GM21825 (cell line): ENCODE results near the gene MEIOSIN.

Experiments used
- ATAC-seq: cut with Tn5 transposase; IDR thresholded peaks from one replicate; pipeline ENCODE4 v1.9.1; 2021; ENCODE audit warnings: mild to moderate bottlenecking, moderate library complexity; ENCODE audit not compliant: unreplicated experiment

Gene MEIOSIN

DNA sequence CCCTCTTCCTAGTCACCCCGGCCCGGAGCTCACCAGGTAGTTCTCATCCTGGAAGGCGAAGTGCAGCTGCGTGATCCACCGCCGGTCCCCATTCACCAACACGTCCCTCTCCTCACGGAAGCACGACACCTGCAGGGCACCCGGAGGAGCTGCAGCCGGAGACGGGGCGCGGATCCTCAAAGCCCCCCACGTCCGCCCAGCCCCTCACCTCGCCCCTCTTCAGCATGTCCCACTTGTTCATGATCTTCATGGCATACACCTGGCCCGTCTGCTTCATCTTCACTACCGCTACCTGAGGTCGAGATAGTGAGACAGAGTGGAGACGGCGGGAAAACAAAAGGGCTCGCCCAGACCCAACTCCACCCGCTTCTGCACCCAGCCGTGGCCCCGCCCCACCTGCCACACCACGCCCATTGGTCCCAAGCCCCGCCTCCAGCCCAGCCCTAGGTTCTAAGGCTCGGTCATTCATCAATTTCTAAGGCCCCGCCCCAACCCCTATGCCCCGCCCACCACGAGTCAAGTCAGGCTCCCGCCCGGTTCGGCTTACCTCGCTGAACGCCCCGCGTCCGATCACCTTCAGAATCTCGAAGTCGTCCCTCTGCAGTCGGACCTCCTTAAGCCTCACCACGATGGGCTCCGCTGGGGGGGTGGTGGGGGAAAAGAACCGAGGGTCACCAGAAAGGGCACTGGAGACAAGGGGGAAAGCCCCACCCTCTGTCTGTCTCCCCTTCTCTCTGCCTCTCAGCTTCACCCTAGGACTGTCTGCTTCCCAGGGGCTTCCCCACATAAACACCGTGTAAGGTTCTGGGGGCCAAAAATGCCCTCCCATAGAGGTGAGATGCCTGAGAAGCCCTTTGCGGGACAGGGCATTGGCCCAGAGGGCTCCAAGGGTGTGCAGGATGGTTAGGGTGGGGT is 46.2 kb downstream of the MEIOSIN start:
- ATAC-seq = peak; percentile 83

DNA sequence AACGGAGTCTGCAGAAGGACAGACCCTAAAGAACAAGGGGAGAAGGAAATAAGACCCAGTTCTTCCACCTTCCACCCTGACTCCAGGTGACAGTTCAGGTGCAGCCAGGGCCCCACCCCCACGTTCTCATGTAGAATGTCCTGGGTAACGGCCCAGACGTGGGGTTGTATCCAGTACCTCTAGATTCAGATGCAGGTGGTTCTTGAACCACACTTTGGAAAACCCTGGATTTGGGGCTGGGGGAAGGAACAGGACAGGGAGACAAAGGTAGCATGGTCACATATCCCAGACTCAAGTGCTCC is 46.9 kb downstream of the MEIOSIN start:
- no peak for ATAC-seq

DNA sequence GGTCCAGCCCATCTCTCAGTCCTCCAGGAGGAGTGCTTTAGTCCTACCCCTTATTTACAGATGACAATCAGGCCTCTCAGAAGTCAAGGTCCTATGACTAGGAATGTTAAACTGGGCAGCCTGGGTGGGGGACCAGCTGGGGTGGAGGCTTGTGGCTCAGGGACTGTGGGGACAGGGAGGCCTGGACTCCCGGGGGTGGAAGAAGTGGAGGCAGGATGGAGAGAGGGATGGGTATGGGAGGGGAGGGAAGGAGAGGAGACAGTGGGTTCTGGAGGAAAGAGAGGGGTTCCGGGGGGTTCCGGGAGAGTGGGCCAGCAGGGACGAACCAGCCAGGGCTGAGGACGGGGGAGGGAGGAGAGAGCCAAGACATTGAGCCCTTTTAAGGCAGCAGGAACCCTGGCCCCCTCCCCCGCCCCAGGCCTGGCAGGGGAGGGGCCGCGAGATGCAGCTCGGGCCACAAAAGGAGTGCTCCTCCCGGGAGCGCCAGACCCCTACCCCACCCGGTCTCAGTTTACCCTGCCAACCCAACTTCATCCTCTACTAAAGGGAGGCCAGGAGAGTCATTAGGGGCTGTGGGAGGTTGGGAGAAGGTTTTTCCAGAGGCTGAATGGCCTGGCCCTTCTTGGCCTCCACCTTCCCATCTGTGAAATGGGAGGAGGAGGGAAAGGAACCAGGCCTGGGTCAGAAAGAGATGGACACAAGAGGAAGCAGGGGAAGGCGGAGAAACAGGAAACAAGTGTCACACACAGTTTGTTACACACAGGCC is 47.4 kb downstream of the MEIOSIN start:
- ATAC-seq = no peak

DNA sequence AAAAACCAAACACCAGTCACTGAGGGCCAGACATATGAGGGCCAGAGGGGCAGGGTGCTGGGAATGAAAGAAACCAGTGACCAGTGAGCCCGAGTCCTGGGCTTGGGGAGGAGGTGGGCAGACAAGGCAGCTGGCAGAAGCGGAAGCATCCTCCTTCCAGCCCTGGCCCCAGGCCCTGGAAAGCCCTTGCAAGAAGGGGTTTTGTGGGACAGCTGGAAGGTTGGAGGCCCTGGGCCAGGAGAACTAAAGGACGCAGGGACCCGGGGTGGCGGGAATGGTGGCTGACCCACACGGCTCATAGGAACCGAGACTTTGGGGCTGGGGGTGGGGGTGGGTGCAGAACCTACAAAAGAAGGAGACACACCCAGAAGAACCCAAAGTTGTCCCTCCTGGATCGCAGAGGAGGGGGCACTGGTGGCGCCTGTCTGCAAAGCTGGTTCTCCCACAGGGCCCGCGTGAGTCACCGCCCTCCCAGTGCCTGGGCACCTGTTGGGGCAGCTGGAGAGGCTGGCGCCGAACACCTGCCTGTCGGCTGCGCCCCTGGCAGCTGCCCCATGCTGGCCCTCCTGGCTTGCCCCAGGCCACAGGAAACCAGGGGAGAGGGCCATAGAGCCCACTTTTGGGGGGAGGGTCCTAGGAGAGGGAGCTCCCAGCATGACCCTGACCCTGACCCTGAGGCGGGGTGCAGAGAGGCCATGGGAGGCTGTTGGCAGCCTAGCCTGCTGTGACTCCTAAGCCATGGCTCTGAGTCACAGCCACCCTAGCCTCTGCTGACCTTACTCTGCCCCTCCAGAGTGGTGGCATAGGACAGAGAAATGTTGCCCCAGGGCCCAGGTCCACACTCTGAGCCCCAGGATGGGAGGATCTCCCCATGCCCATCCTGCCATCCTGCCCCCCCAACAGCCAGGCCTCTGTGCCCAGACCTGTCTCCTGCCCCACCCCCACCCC is 48.2 kb downstream of the MEIOSIN start:
- no peak for ATAC-seq

DNA sequence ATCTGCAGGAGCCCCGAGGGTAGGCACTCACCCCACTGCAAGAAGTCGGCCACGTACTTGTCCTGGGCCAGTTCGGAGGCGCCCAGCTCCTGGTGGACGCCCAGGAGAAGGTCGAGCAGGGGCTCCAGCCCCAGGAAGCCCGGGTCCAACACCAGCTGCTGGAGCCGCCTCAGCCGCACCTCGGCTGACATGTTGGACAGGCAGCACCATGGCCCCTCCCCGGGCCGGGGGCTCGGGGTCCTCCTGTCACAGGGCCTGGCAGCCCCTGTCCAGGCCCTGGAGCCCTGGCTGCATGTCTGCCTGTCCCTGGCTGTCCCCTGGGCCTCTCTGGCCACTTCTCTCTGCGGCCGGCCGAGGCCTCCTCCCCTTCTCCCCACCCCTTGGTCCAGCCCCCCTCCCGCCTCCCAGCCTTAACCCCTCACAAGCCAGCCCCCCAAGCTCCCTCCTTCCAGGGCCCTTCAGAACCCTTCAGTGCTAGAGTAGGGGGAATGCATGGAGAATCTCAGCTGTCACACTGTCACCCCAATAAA is 49.0 kb downstream of the MEIOSIN start, which contains the start of gene DMPK:
Gene DMPK (minus strand): TSS at position 329 of the 530 bp plus-strand sequence. CDS start 138 bp downstream, at position 191.
- ATAC-seq = no peak

DNA sequence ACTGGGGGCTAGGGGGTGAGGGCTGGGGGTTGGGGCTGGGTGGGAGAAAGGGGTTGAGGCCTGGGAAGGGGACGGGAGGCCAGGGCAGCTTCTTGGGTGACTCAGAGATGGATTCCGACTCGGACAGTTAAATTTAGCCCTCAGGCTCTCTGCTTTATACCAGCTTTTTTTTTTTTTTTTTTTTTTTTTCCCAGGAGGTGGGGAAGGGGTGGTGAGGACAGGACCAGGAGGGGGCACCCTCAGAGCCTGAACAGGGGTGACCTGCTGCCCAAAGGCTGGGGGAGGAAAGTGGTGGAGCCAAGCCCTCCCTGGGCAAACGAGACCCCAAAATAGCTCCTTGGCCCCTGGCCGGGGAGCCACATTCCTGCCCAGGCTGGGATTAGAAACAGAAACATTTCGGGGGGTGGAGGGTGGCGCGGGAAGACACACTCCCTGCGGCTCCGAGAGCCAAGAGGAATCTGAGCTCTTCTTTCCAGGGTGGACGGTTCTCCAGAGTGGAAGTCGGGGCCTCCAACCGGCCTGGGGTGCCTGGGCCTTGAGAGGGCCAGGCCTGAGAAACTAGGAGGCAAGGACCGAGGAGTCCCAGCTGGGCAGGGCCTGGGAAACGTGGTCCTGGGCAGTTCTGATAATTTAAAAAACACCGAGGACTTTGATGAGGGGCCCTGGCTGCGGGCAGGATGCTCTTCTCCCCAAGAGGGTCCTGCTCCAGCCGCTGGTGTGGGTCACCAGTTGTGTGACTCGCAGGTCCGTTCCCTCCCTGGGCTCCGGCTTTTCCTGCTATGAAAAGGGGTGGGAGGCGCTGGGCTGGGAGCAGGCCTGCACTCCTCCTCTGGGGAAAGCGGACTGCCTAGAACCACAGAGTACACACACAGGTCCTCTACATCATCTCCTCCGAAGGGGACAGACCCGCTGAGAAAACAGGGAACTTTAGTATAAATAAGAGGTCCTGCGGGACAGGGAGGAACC is 49.9 kb downstream of the MEIOSIN start:
- no peak for ATAC-seq

DNA sequence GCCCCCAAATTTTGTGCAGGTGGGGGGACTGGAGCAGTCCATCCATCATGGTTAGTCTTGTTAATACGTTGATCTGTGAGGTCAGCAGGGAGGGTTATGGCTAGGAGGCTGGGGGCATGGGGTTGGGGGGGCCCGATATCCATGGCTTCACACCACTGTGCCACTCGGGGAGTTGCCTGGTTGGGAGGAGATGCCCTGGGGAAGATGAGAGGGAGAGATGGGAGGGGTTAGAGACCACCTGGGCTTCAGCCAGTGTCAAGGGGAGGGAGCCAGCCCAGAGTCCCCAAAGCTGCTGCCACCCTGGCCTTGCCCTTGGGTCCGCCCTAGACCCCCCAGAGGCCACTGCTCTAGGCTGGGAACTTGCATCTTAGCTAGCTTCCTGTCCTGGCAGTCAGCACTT is 50.9 kb downstream of the MEIOSIN start:
- no peak for ATAC-seq

DNA sequence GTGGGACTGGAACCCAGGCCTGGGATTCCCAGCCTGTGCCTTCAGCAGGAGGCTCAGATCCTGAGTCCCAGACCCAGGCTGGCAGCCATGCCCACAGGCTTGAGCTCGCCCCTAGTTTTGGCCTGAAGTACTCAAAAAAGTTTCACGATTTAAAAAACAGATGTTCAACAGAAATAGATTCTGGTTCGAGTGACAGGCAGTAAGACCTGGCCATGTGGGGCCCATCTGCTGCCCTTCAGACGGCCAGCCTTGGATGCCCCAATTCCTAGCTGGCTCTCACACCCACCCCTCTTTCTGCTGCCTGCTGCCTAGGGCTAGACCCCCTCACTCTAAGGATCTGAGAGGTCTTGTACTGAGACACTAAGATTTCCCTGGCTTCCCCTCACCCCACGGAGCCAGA is 51.9 kb downstream of the MEIOSIN start:
- no peak for ATAC-seq

DNA sequence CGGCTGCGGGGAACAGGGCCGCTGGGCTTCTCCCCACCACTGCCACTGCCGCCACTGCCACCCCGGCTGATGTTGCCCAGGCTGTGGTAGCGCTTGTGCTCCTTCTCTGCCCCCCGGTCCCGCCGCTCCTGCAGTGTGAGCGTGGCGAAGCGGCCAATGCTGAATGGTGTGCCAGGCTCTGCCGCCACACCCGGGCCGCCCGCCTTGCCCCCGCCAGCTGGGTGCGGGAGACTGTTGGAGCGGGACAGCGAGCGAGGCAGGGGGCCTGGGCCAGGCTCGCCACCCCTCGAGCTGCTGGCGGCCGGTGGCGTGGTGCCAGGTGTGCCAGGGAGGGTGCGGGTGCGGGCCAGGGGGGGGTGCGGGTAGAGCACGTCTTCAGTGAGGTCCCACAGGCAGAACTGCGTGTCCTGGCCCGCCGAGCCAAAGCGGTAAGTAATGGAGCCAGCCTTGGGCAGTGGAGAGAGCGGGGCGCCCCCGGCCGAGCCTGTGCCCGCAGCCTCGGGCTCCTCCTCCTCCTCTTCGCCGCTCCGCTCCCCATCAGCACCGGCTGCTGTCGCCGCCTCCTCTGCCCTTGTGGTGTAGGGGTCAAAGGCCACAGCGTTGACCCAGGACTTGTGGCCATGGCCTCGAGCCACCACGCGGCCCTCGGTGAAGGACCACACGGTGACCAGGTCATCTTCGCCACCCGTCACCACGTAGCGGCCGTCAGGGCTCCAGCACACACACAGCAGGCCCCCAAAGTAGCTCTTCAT is 52.7 kb downstream of the MEIOSIN start:
- no peak for ATAC-seq

DNA sequence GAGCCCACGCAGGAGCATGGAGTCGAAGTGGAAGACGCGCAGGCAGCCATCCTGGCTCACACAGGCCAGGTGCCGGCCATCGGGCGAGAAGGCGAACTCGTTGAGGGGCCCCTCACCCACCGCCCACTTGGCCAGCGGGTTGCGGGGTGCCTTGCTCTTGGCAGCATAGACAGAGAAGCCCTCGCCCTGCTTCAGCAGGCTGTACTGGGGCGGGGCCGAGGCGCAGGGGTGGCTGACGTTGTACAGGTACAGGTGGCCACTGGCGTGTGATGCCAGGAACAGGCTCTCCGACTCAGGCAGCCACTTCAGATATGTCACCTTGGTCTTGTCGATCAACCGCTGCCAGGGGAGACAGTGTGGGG is 53.3 kb downstream of the MEIOSIN start:
- ATAC-seq = no peak

DNA sequence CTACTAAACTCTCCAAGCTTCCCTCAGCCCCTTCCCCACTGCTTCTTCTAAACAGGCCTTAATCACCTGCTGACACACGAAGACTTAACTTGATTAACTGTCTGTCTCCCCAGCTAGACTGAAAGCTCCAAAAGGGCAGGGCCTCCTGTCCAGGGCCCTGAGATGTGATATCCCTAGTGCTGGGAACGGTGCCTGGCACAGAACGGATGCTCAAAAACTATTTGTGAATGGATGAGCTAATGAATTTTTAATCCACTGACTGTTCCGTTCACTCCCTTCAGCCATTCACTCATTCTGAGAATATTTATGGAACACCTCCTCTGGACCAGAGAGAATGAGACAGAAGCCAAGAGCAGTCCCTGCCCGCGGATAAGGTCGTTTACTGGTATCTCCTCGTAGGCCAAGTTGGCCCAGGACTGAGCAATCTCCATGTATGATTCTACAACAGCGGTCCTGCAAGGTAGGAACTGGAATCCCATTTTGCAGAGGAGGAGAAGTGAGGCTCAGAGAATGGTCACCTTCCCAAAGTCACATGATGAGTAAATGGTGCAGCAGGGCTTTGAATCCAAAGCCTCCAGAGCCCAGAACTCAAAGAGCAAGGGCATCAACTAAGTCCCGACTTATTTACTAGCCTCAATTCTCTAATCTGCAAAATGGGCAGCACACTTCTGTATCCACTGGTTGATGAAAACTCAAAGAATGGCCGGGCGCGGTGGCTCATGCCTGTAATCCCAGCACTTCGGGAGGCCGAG is 56.0 kb downstream of the MEIOSIN start:
- ATAC-seq = no peak

DNA sequence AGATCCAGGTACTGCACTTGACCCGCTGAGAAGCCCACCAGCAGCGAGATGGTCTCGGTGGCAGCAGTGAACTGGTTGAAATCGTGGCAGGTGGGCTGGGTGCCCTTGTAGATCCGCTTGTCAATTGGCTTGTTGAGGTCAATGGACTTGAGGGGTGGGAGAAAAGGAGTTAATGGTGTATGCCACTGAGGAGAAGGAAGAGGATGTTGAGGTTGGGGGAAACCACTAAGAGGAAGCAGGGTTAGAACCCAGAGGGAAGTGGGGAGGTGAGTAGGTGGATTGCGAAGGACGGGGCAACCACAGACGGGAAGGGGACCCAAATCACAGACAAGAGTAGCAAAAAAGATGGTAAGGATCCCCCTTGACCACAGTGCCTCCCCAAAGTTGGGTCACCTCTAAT is 57.7 kb downstream of the MEIOSIN start:
- no peak for ATAC-seq

DNA sequence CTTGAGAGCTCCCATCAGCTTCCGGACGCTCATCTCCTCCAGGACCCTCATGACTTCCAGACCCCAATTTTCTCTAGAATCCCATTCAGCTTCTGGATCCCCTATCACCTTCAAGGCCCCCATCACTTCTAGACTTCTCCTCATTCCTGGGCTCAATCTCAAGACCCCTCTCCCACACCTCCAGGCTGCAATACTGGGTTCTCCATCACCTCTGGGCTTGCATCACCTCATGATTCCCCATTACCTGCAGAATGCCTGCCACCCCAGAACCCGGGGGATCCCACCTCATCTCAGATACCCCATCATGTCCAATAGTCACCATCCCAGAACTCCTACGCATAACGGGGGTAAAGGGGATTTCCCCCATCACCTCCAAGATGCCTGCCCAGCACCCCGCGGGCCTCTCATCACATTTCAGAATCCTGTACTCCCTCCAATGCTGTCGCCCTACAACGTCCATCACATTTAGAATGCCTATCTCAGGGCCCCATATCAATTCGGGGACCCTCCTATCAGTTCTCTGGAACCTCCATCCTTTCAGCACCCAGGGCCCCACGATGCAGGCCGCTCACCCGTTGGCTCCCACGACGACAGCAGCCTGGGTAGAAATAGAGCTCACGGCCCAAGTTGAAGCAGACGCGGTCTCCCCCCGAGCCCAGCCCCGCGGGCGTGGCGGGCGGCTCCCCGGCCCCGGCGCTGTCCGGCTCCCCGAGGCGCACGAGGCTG is 58.7 kb downstream of the MEIOSIN start:
- ATAC-seq = no peak

DNA sequence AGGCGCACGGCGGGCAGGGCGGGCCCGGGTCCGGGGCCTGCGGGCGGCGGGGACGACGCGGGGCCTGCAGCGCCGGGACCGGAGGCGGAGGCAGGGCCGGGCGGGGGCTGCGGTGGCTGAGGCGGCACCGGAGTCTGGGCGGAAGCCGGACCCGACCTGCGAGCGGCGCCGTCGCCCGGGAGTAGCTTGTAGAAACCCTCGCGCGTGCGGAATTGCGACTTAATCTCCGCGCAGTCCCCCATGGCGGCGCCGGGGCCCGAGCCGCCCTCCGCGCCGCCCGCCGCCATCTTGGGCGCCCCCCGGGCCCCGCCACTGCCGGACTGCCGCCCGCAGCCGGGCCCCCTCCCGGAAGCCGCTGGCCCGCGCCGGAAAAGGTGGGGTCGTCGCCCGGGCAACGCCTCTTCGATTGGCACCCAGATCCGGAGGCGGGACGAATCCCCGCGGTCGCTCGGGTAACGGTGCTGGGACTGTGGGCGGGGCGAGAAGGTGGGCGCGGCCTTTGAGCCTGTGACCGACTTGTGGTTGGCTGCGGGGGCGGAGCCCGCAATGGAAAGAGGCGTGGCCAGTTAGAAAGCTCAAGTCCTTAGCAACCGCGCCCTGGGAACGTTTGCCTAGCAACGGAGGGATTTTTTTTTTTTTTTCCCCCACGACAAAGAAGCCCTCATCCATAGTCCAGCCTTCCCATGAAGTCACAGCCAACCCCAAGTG is 59.4 kb downstream of the MEIOSIN start, which contains the start of gene DMWD:
Gene DMWD (minus strand): TSS at position 376 of the 708 bp plus-strand sequence. CDS start 89 bp downstream, at position 287.
- peak; percentile 84 for ATAC-seq

DNA sequence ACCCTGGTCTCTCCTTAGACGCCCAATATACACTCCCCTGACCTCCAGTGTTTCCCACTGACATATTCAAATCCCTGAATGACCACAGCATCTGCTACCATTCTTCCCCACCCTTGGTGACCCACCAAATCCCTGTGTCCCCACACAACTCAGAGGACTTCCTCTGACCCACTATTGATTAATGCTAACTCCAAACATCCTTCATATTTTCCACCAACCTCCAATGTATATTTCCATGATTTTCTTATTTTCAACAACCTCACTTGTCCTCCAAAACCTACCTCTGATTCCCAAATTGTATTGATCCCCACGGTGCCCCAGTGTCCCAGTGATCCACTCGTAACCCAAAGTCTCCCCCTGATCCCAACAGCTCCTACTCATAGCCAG is 59.9 kb downstream of the MEIOSIN start:
- no peak for ATAC-seq

DNA sequence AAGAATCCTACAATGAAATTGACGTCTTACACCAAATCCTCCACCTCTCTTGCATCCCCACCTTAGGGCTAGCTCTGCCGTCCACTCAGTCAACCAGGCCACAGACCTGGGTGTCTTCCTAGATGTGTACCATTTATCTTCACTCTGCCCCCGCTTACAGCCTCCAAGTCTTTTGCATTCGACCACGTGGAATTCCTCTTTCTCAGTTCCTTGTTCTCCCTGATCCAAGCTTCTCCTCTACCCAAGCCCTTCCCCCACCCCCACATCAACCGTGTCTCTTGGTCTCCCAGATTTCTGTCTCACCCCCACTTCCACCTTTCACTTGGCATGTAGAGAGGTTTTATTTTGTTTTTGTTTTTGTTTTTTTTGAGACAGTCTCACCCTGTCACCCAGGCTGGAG is 60.6 kb downstream of the MEIOSIN start:
- ATAC-seq = no peak

DNA sequence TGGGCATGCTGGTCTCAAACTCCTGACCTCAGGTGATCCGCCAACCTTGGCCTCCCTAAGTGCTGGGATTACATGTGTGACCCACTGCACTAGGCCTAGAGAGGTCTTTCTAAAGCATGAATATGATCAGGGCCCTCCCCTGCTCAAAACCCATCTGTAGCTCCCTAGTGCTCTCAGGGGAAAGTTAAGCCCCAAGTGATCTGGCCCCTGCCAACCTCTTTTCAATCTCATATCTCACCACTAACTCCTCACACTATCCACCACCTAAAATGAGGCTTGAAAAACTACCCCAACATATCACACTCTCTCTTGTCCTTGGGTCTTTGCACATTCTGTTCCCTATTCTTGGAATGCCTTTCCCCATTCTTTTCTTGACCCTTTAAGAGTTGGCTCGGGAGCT is 61.4 kb downstream of the MEIOSIN start:
- no peak for ATAC-seq
